HEK293 (cell line): Measurements from ENCODE around the gene GALNT10.

Source experiments
- CTCF ChIA-PET: fragments of 350-600 bp; formaldehyde crosslinking; extraction: SDS; loops from one replicate; lab custom pipeline; 2021; ENCODE audit warnings: antibody characterized with exemption; lab: Yijun Ruan, JAX
- POLR2A ChIA-PET: fragments of 300-600 bp; formaldehyde crosslinking; extraction: SDS; loops from one replicate; lab custom pipeline; 2020; ENCODE audit warnings: antibody characterized with exemption, inconsistent platforms; lab: Yijun Ruan, JAX
- H3K27ac ChIP-seq: fragments of 200-500 bp; sonication (Bioruptor generic); 2 replicates; pipeline ENCODE4 v1.5.1; 2014; ENCODE audit warnings: low read depth, low read length, control low read depth, inconsistent platforms; ENCODE audit errors: extremely low read depth
- H3K36me3 ChIP-seq, 2 experiments: fragments of 200-500 bp in 1 of 2; sonication (Bioruptor generic) in 1 of 2; 1 replicate in 1 of 2; 2 replicates in 1 of 2; pipeline ENCODE4 v1.5.1; 2014 to 2017; ENCODE audit warnings: inconsistent platforms in 2 of 2, low read length in 2 of 2; ENCODE audit not compliant: control insufficient read depth in 2 of 2, insufficient read depth in 1 of 2
- H3K4me1 ChIP-seq: fragments of 200-500 bp; sonication (Bioruptor generic); 2 replicates; pipeline ENCODE4 v1.5.1; 2014; ENCODE audit warnings: mild to moderate bottlenecking, low read length, inconsistent platforms; ENCODE audit not compliant: control insufficient read depth, insufficient read depth
- H3K4me3 ChIP-seq: 2 replicates; pipeline ENCODE4 v1.5.1; 2011; ENCODE audit warnings: low read depth, mild to moderate bottlenecking, control low read depth, low read length, moderate library complexity
- H3K9me3 ChIP-seq: fragments of 200-500 bp; sonication (Bioruptor generic); 2 replicates; pipeline ENCODE4 v1.5.1; 2014; ENCODE audit warnings: low read depth, low read length, inconsistent platforms; ENCODE audit not compliant: control insufficient read depth, insufficient read depth
- GLIS1 ChIP-seq: fragments of 450-650 bp; formaldehyde crosslinking; IDR thresholded peaks from 2 replicates; pipeline ENCODE4 v1.5.1; 2016; ENCODE audit warnings: missing biosample characterization, missing genetic modification characterization
- HOXA7 ChIP-seq: sonication (generic); formaldehyde crosslinking; IDR thresholded peaks from 2 replicates; pipeline ENCODE4 v1.8.1; 2022; ENCODE audit warnings: missing genetic modification reagents, borderline replicate concordance
- PRDM4 ChIP-seq: fragments of 450-650 bp; formaldehyde crosslinking; IDR thresholded peaks from 2 replicates; pipeline ENCODE4 v1.5.1; 2017; ENCODE audit warnings: missing biosample characterization, missing genetic modification characterization
- ZBTB26 ChIP-seq: fragments of 450-650 bp; formaldehyde crosslinking; optimal IDR thresholded peaks from 2 replicates; pipeline ENCODE3; 2016; ENCODE audit warnings: missing biosample characterization, mild to moderate bottlenecking, missing genetic modification characterization
- ZBTB7A ChIP-seq: fragments of 450-650 bp; formaldehyde crosslinking; IDR thresholded peaks from 2 replicates; pipeline ENCODE4 v1.5.1; 2016; ENCODE audit warnings: low read depth, missing biosample characterization, missing genetic modification characterization
- ZEB2 ChIP-seq: fragments of 450-650 bp; formaldehyde crosslinking; IDR thresholded peaks from 2 replicates; pipeline ENCODE4 v1.5.1; 2016; ENCODE audit warnings: missing biosample characterization, missing genetic modification characterization
- ZFHX2 ChIP-seq: fragments of 450-650 bp; formaldehyde crosslinking; conservative IDR thresholded peaks from 2 replicates; pipeline ENCODE4 v1.5.1; 2016; ENCODE audit warnings: missing biosample characterization, missing genetic modification characterization
- ZNF132 ChIP-seq: fragments of 450-650 bp; formaldehyde crosslinking; IDR thresholded peaks from 2 replicates; pipeline ENCODE4 v1.5.1; 2017; ENCODE audit warnings: missing biosample characterization, missing genetic modification characterization, borderline replicate concordance
- ZNF18 ChIP-seq: fragments of 450-650 bp; formaldehyde crosslinking; IDR thresholded peaks from 2 replicates; pipeline ENCODE4 v1.5.1; 2016; ENCODE audit warnings: missing biosample characterization, missing genetic modification characterization
- ZNF2 ChIP-seq: fragments of 450-650 bp; formaldehyde crosslinking; IDR thresholded peaks from 2 replicates; pipeline ENCODE4 v1.5.1; 2016; ENCODE audit warnings: missing biosample characterization, missing genetic modification characterization
- ZNF223 ChIP-seq: fragments of 450-650 bp; formaldehyde crosslinking; IDR thresholded peaks from 2 replicates; pipeline ENCODE4 v1.5.1; 2016; ENCODE audit warnings: missing biosample characterization, missing genetic modification characterization
- ZNF311 ChIP-seq: fragments of 450-650 bp; formaldehyde crosslinking; IDR thresholded peaks from 2 replicates; pipeline ENCODE4 v1.5.1; 2017; ENCODE audit warnings: missing biosample characterization, missing genetic modification characterization, borderline replicate concordance
- ZNF398 ChIP-seq: fragments of 450-650 bp; formaldehyde crosslinking; IDR thresholded peaks from 2 replicates; pipeline ENCODE4 v1.5.1; 2017; ENCODE audit warnings: missing biosample characterization, missing genetic modification characterization
- ZNF404 ChIP-seq: fragments of 450-650 bp; formaldehyde crosslinking; IDR thresholded peaks from 2 replicates; pipeline ENCODE4 v1.5.1; 2017; ENCODE audit warnings: missing biosample characterization, missing genetic modification characterization
- ZNF488 ChIP-seq: fragments of 450-650 bp; formaldehyde crosslinking; IDR thresholded peaks from 2 replicates; pipeline ENCODE4 v1.5.1; 2016; ENCODE audit warnings: missing biosample characterization, missing genetic modification characterization
- ZNF560 ChIP-seq: fragments of 450-650 bp; formaldehyde crosslinking; IDR thresholded peaks from 2 replicates; pipeline ENCODE4 v1.5.1; 2017; ENCODE audit warnings: missing biosample characterization, missing genetic modification characterization, borderline replicate concordance
- ZNF610 ChIP-seq: fragments of 450-650 bp; formaldehyde crosslinking; IDR thresholded peaks from 2 replicates; pipeline ENCODE4 v1.5.1; 2016; ENCODE audit warnings: missing biosample characterization, missing genetic modification characterization, borderline replicate concordance
- ZNF658 ChIP-seq: fragments of 450-650 bp; formaldehyde crosslinking; IDR thresholded peaks from 2 replicates; pipeline ENCODE4; 2016; ENCODE audit warnings: missing biosample characterization, missing genetic modification characterization
- ZNF660 ChIP-seq: fragments of 450-650 bp; IDR thresholded peaks from 2 replicates; pipeline ENCODE4 v1.5.1; 2018; ENCODE audit warnings: missing biosample characterization, mild to moderate bottlenecking, missing genetic modification characterization
- ZSCAN23 ChIP-seq: fragments of 450-650 bp; formaldehyde crosslinking; IDR thresholded peaks from 2 replicates; pipeline ENCODE4 v1.5.1; 2016; ENCODE audit warnings: missing biosample characterization, missing genetic modification characterization

Gene GALNT10

GRCh38 chr5:154406826-154407225, 216.3 kb downstream of the GALNT10 start (continued):
- TF ChIP-seq ZNF18 = no peak
- TF ChIP-seq ZNF660 (tag by site-specific recombination) = no peak
- no peak for TF ChIP-seq GLIS1
- TF ChIP-seq ZNF610 (tag by site-specific recombination) = no peak
- no peak for TF ChIP-seq ZNF311 (tag by site-specific recombination)
- TF ChIP-seq ZNF658 (tag by site-specific recombination) = no peak

GRCh38 chr5:154408811-154409210, 218.3 kb downstream of the GALNT10 start:
- no peaks in the 10 kb centered on the region for H3K9me3 ChIP-seq
- H3K4me1 ChIP-seq = no peaks in the 10 kb centered on the region
- TF ChIP-seq HOXA7 (CRISPR knock-in tag) (no peak), ZNF560 (tag by site-specific recombination) (no peak)
- H3K4me3 ChIP-seq = no peak overlapping the region
- H3K27ac ChIP-seq = no peak overlapping the region
- ChIA-PET CTCF (interaction anchor here (1.2 to 2.7 kb wide), 2 partner anchors 229 to 434 kb away, joined by 3 to 10 read pairs; no protein-coding TSS in a partner anchor), POLR2A (no interaction called here)
- peaks cover 0 to 14% of the 10 kb centered on the region in 2 experiments; a peak in 1 of 3 replicates for H3K36me3 ChIP-seq

- no peaks in the 10 kb centered on the region for H3K4me1 ChIP-seq
- H3K9me3 ChIP-seq = no peaks in the 10 kb centered on the region
- no peak overlapping the region for H3K27ac ChIP-seq
- CTCF ChIA-PET = interaction anchor here (1.2 kb wide), 1 partner anchor 229 kb away, joined by 3 read pairs; no protein-coding TSS in a partner anchor
- H3K36me3 ChIP-seq = peaks cover 0 to 14% of the 10 kb centered on the region in 2 experiments; a peak in 1 of 3 replicates
- H3K4me3 ChIP-seq = no peak overlapping the region
- POLR2A ChIA-PET = interaction anchor here (0.6 kb wide), 1 partner anchor 204 kb away, joined by 4 read pairs; no protein-coding TSS in a partner anchor
- TF ChIP-seq PRDM4 (tag by site-specific recombination) = no peak
- TF ChIP-seq ZNF18 = no peak
- no peak for TF ChIP-seq ZSCAN23 (tag by site-specific recombination)
- no peak for TF ChIP-seq ZNF2 (tag by site-specific recombination)
- no peak for TF ChIP-seq ZNF404
- TF ChIP-seq ZNF488 = no peak
- TF ChIP-seq ZBTB7A = no peak
- no peak for TF ChIP-seq ZNF132 (tag by site-specific recombination)
- no peak for TF ChIP-seq ZBTB26
- no peak for TF ChIP-seq ZEB2 (tag by site-specific recombination)
- TF ChIP-seq ZNF398 = no peak
- TF ChIP-seq ZNF223 (tag by site-specific recombination) = no peak
- no peak for TF ChIP-seq ZFHX2 (tag by site-specific recombination)
Measured at GRCh38 chr5:154409230-154409840, 218.8 kb downstream of the GALNT10 start.
